HCT116 (cell line): ENCODE data around the gene GRIA1. TPM values are rescaled to one million over a fixed set of nuclear protein-coding genes. Genes with fewer than 3 reads are reported as not detected.

Experiments used
- ATAC-seq: fragments of 200-7000 bp; cut with Tn5 transposase; 2 replicates; pipeline ENCODE4 v1.9.1; 2020; ENCODE audit warnings: mild to moderate bottlenecking, moderate library complexity
- BruUV-seq: library from RNA; stranded (reverse); fragments of 400-500 nt; replicated peaks from 2 replicates; lab custom pipeline; 2021; lab: Mats Ljungman, UMichigan
- CTCF ChIA-PET: fragments of 300-600 bp; sonication (Branson Sonifier 250); formaldehyde crosslinking; loops from one replicate; lab custom pipeline; 2021; ENCODE audit warnings: antibody characterized with exemption; lab: Charles Lee
- POLR2A ChIA-PET: fragments of 300-600, 350-600 bp; sonication (Branson Sonifier 250); formaldehyde crosslinking; loops from one replicate; lab custom pipeline; 2021; ENCODE audit warnings: antibody characterized with exemption; lab: Charles Lee
- RAD21 ChIA-PET, 2 experiments: fragments of 300-600 bp; sonication (Branson Sonifier 250); formaldehyde crosslinking; loops; one replicate each; lab custom pipeline; 2023; ENCODE audit warnings: low total read pairs in 2 of 2; ENCODE audit not compliant: uncharacterized antibody in 2 of 2, unreplicated experiment in 2 of 2, low non-redundant PET in 1 of 2; lab: Charles Lee
- DNase-seq: peaks from one replicate; pipeline ENCODE4 v3.0.0-alpha.2; 2010; ENCODE audit warnings: low read depth, low spot score
- H2AFZ ChIP-seq: fragments of 200-600 bp; shearing (Covaris generic), sonication (generic); 2 replicates; pipeline ENCODE4 v1.6.1; 2017; ENCODE audit warnings: low read depth, mixed run types, mixed read lengths, antibody characterized with exemption, low read length; ENCODE audit not compliant: poor library complexity, severe bottlenecking
- H3K27ac ChIP-seq: 2 replicates; pipeline ENCODE4 v1.5.1; 2012; ENCODE audit warnings: low read depth, low read length
- H3K27me3 ChIP-seq: fragments of 200-600 bp; sonication (generic); 2 replicates; pipeline ENCODE4 v1.6.1; 2016; ENCODE audit warnings: mixed run types, low read length, mixed read lengths; ENCODE audit not compliant: insufficient read depth
- H3K36me3 ChIP-seq, 2 experiments: fragments of 200-500 bp in 1 of 2; fragments of 200-600 bp in 1 of 2; sonication (Bioruptor generic) in 1 of 2; sonication (generic) in 1 of 2; 2 replicates each; pipeline versions ENCODE4 v1.5.1 to v1.6.1; 2014 to 2016; ENCODE audit warnings: low read length in 2 of 2, inconsistent platforms in 1 of 2, mixed read lengths in 1 of 2, mixed run types in 1 of 2; ENCODE audit not compliant: insufficient read depth in 2 of 2, control insufficient read depth in 1 of 2
- H3K4me1 ChIP-seq, 2 experiments: fragments of 200-600 bp in 1 of 2; sonication (generic) in 1 of 2; 2 replicates each; pipeline versions ENCODE4 v1.5.1 to v1.6.1; 2012 to 2017; ENCODE audit warnings: low read length in 2 of 2, inconsistent platforms in 1 of 2, mild to moderate bottlenecking in 1 of 2, mixed read lengths in 1 of 2, mixed run types in 1 of 2, moderate library complexity in 1 of 2; ENCODE audit not compliant: insufficient read depth in 2 of 2, control insufficient read depth in 1 of 2
- H3K4me2 ChIP-seq: fragments of 200-600 bp; sonication (generic); 2 replicates; pipeline ENCODE4 v1.6.1; 2017; ENCODE audit warnings: mixed run types, low read length, mixed read lengths
- H3K4me3 ChIP-seq, 2 experiments: fragments of 200-600 bp in 1 of 2; sonication (generic) in 1 of 2; replicated peaks in 1 of 2; 2 replicates each; pipeline ENCODE4 v1.5.1; 2011 to 2016; ENCODE audit warnings: low read length in 2 of 2, control low read depth in 1 of 2, low read depth in 1 of 2, mild to moderate bottlenecking in 1 of 2, mixed read lengths in 1 of 2, mixed run types in 1 of 2
- H3K79me2 ChIP-seq: fragments of 200-600 bp; sonication (generic); 2 replicates; pipeline ENCODE4 v1.6.1; 2017; ENCODE audit warnings: mild to moderate bottlenecking, mixed run types, low read length, moderate library complexity, mixed read lengths; ENCODE audit not compliant: insufficient read depth
- H3K9ac ChIP-seq: fragments of 200-600 bp; sonication (generic); 2 replicates; pipeline ENCODE4 v1.6.1; 2016; ENCODE audit warnings: low read length, mixed read lengths
- H3K9me2 ChIP-seq: fragments of 200-600 bp; sonication (generic), shearing (Covaris generic); 2 replicates; pipeline ENCODE4 v1.6.1; 2017; ENCODE audit warnings: mixed run types, mild to moderate bottlenecking, moderate library complexity; ENCODE audit not compliant: insufficient read depth
- H3K9me3 ChIP-seq, 2 experiments: fragments of 200-500 bp in 1 of 2; fragments of 200-600 bp in 1 of 2; sonication (Bioruptor generic) in 1 of 2; sonication (generic) in 1 of 2; 2 replicates each; pipeline ENCODE4 v1.6.1; 2014 to 2017; ENCODE audit warnings: low read length in 2 of 2, mixed read lengths in 2 of 2, inconsistent platforms in 1 of 2, low read depth in 1 of 2, mild to moderate bottlenecking in 1 of 2, mixed run types in 1 of 2, moderate library complexity in 1 of 2; ENCODE audit not compliant: control insufficient read depth in 1 of 2, insufficient read depth in 1 of 2
- H4K20me1 ChIP-seq: fragments of 200-600 bp; sonication (generic), shearing (Covaris generic); 2 replicates; pipeline ENCODE4 v1.6.1; 2017; ENCODE audit warnings: mixed run types, mild to moderate bottlenecking, moderate library complexity; ENCODE audit not compliant: insufficient read depth
- CBX3 ChIP-seq: IDR thresholded peaks from 2 replicates; pipeline ENCODE4 v1.6.1; 2012; ENCODE audit warnings: low read depth
- CEBPB ChIP-seq: IDR thresholded peaks from 2 replicates; pipeline ENCODE4 v1.6.1; 2012; ENCODE audit warnings: low read depth
- ELF1 ChIP-seq: IDR thresholded peaks from 2 replicates; pipeline ENCODE4 v1.6.1; 2012; ENCODE audit warnings: low read depth, borderline replicate concordance
- EZH2phosphoT487 ChIP-seq: fragments of 200-600 bp; IDR thresholded peaks from 2 replicates; pipeline ENCODE4 v1.6.1; 2018; ENCODE audit warnings: antibody characterized with exemption, borderline replicate concordance
- JUND ChIP-seq: IDR thresholded peaks from 2 replicates; pipeline ENCODE4 v1.6.1; 2012
- POLR2AphosphoS5 ChIP-seq: IDR thresholded peaks from 2 replicates; pipeline ENCODE4 v1.6.1; 2011; ENCODE audit warnings: mild to moderate bottlenecking, low read depth, low read length, moderate library complexity
- SIN3A ChIP-seq: IDR thresholded peaks from 2 replicates; pipeline ENCODE4 v1.6.1; 2012; ENCODE audit warnings: low read depth
- TCF7L2 ChIP-seq: IDR thresholded peaks from 2 replicates; pipeline ENCODE4 v1.7.0; 2011; ENCODE audit warnings: borderline replicate concordance, inconsistent platforms; ENCODE audit not compliant: insufficient read depth, insufficient read length; ENCODE audit errors: extremely low read depth
- YY1 ChIP-seq: IDR thresholded peaks from 2 replicates; pipeline ENCODE4 v1.6.1; 2011; ENCODE audit warnings: low read length, low read depth, moderate library complexity, mild to moderate bottlenecking; ENCODE audit not compliant: insufficient replicate concordance; ENCODE audit errors: extremely low read depth
- ZFX ChIP-seq: fragments of 450-650 bp; IDR thresholded peaks from 2 replicates; pipeline ENCODE4 v1.6.1; 2017
- ZNF274 ChIP-seq: fragments of 200-500 bp; sonication (Bioruptor generic); IDR thresholded peaks from 2 replicates; pipeline ENCODE4 v1.6.1; 2014; ENCODE audit warnings: mild to moderate bottlenecking, low read depth, low read length, inconsistent platforms
- intact Hi-C: fragments of 100-400 bp; cut with micrococcal nuclease; formaldehyde crosslinking; loops from 2 replicates; pipeline ENCODE4 v1.10.0; 2022
- total RNA-seq: library from RNA; stranded (reverse); gene quantifications from one replicate; pipeline ENCODE4 v1.2.1, GENCODE V29; 2021; ENCODE audit not compliant: unreplicated experiment
- TF ChIP-seq, protein P1 (sequence below): IDR thresholded peaks from 2 replicates; pipeline ENCODE4 v1.6.1; 2011; ENCODE audit warnings: mild to moderate bottlenecking, low read length, moderate library complexity; ENCODE audit not compliant: insufficient replicate concordance; ENCODE audit errors: extremely low read depth

The GRIA1 gene
- total RNA-seq, 1 experiment from 2014 or later: not detected

DNA sequence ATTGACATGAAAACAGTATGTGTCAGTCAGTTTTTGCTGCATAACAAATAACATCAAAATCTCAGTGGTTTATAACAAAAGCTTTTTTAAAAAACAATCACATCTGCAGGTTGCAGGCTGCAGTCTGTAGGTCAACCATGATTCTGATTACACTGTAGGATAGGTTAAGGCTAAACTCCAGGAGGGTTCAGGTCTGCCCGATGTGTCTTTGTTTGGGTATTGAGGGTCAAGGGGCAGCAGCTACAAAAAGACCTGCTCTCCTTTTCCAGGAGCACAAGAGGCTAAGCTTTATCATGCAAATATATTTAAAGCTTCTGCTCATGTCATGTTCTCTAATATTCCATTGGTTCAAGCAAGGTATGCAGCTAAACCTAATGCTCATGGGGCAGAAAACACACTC lies 18.2 kb downstream of the GRIA1 start:
- no peaks in the 10 kb centered on the region for H3K36me3 ChIP-seq
- no peak overlapping the region for H3K9ac ChIP-seq
- H3K9me2 ChIP-seq: no peaks in the 10 kb centered on the region
- ChIA-PET CTCF (no interaction called here), POLR2A (no interaction called here), RAD21 (no interaction called here)
- H3K4me2 ChIP-seq: no peak overlapping the region
- no peak overlapping the region for H2AFZ ChIP-seq
- intact Hi-C loops: no loop called here
- no peaks in the 10 kb centered on the region for H3K4me1 ChIP-seq
- no TSS peak for BruUV-seq
- H3K4me3 ChIP-seq: no peak overlapping the region
- H3K9me3 ChIP-seq: no peaks in the 10 kb centered on the region
- H3K79me2 ChIP-seq: no peaks in the 10 kb centered on the region
- TF ChIP-seq EZH2phosphoT487: no peak
- TF ChIP-seq ELF1: no peak
- TF ChIP-seq JUND: no peak
- TF ChIP-seq ZNF274: no peak
- TF ChIP-seq CBX3: no peak
- TF ChIP-seq CEBPB: no peak
- TF ChIP-seq ZFX: no peak
- TF ChIP-seq TCF7L2: no peak
- TF ChIP-seq POLR2AphosphoS5: no peak
- TF ChIP-seq, protein P1, sequence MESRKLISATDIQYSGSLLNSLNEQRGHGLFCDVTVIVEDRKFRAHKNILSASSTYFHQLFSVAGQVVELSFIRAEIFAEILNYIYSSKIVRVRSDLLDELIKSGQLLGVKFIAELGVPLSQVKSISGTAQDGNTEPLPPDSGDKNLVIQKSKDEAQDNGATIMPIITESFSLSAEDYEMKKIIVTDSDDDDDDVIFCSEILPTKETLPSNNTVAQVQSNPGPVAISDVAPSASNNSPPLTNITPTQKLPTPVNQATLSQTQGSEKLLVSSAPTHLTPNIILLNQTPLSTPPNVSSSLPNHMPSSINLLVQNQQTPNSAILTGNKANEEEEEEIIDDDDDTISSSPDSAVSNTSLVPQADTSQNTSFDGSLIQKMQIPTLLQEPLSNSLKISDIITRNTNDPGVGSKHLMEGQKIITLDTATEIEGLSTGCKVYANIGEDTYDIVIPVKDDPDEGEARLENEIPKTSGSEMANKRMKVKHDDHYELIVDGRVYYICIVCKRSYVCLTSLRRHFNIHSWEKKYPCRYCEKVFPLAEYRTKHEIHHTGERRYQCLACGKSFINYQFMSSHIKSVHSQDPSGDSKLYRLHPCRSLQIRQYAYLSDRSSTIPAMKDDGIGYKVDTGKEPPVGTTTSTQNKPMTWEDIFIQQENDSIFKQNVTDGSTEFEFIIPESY: no peak
- no peak for TF ChIP-seq YY1
- no peak for TF ChIP-seq SIN3A
- peaks cover 15% of the 10 kb centered on the region; the same call in 1 of the 2 replicates for H3K27me3 ChIP-seq
- ATAC-seq (no peak), DNase-seq (no peak)
- no peaks in the 10 kb centered on the region for H4K20me1 ChIP-seq
- no peak overlapping the region for H3K27ac ChIP-seq
